Activated CD8-positive, alpha-beta memory T cell treated with anti-CD3 and anti-CD28 coated beads for 36 hours (primary cell): ENCODE measurements around the gene FGD5. TPM values are rescaled to one million over a fixed set of nuclear protein-coding genes. Genes with fewer than 3 reads are reported as not detected.
"Not testable (repeated sequence)": the region's sequence is repeated elsewhere in the genome, so short reads cannot be mapped to it uniquely, and the experiment has no call there.

Source experiments
- CTCF ChIA-PET: fragments of 350-600 bp; sonication (Branson Sonifier 250); formaldehyde crosslinking; loops from one replicate; lab custom pipeline; 2021; ENCODE audit warnings: antibody characterized with exemption; lab: Charles Lee
- POLR2A ChIA-PET: fragments of 350-600 bp; sonication (Branson Sonifier 250); formaldehyde crosslinking; loops from one replicate; lab custom pipeline; 2021; ENCODE audit warnings: antibody characterized with exemption; lab: Charles Lee
- total RNA-seq, 2 experiments: library from RNA; stranded (reverse); gene quantifications; one replicate each; pipeline ENCODE4 v1.2.3, GENCODE V29; 2021

Gene FGD5
- total RNA-seq, 2 experiments from 2014 or later: not detected

GRCh38 chr3:14804835-14805780, 13.7 kb upstream of the FGD5 start:
- CTCF ChIA-PET: no interaction called here
- POLR2A ChIA-PET: no interaction called here

- POLR2A ChIA-PET: no interaction called here
- CTCF ChIA-PET: no interaction called here
Observed at GRCh38 chr3:14805961-14806537, 12.7 kb upstream of the FGD5 start.

DNA sequence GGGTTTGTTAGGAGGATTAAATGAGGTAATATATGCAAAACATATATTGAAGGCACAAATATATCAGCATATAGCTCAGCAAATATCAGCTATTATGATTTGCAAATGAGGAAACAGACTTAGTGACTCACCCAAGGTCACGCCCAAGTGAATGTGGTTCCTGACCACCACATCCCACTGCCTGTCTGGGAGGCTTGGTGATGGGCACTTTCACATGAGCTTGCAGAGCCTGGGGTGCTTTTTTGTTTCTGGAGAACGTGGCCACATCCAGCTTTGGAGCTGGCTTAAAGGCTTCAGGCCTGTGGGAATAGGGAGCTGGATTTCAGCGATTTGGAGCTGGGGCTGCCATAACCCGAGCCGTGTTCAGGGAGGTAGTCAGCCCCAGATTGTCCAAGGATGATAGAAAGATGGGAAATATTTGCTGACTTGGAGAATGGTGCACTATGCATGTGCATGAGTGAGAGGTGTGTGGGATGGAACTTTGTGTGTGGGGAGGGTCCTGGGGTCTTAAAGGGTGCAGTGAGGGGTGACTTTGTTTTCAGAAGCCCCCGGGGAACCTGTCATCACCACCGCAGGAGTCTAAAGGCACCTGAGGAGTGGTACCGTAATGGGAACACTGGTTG, 12.0 kb upstream of the FGD5 start:
- ChIA-PET CTCF (no interaction called here), POLR2A (no interaction called here)

DNA sequence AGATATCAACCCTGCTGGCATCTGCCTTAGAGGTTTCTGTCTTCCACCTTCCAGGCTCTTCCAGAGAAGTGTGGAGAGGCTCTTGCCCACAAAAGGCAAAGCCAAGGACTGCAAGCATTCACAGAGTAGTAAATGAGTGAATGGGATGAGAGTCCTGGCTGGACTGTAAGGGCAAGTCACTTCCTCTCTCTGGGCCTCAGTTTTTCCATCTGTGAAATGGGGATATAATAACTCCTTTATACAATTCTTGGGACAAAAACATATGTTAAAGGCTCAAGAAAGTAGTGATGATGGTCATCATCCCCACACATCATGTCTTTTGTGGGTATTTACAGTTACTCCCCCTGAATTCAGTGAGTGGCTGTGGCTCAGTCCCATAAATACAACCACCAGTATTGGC, 10.7 kb upstream of the FGD5 start:
- CTCF ChIA-PET: no interaction called here

DNA sequence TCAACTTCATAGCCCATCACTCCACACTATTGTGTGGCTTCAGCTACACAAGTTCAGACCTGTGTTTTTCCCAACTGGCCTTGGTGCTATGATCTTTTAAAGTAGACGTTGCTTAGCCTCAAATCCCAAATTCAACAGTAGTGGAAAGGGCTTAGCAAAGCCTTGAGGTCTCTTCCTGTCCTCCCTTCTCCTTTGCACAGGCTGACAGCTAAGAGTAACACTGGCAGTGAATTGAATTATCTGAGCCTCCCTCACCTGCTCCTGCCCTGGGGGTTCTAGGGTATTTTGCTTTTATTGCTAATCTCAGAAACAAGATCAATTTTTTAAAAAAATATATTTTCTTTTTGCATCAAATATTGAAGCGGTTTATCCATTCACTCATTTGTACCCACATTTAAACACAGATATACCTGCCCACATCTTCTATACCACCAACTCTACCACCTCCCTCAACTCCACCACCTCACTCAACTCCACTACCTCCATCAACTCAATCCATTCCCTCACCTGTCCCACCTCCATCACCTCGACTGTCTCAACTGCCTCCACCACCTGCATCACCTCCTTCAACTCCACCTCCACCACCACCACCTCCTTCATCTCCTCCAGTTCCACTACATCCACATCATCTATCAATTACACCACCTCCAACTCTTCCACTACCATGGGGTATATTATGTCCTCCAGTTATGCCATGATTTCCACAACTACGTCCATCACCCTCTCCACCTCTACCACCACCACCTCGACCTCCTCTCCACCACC, 10.1 kb upstream of the FGD5 start:
- CTCF ChIA-PET: no interaction called here
- POLR2A ChIA-PET: no interaction called here

More for the DNA sequence above, 10.7 kb upstream of the FGD5 start:
- POLR2A ChIA-PET: no interaction called here

DNA sequence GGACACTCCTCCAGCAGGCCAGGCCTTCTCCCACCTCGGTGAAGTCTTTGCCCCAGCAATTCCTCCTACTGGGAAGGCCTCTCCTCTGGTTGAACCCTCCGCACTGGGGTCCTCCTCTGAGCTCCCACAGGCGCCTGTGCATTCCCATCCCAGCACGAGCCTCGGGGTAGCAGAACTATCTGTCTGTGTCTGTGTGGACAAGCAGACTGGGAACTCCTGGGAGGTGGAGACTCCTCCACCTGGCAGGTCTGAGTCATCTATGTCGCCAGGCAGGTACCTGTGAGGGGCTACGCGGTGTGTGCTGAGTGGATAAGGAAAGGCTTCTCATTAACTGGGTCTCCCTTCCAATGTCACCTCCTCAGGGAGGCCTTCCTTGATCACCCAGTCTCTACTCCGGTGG, 9.2 kb upstream of the FGD5 start:
- CTCF ChIA-PET, POLR2A ChIA-PET: not testable (repeated sequence)

- ChIA-PET POLR2A (no interaction called here), CTCF (no interaction called here)
Observed at GRCh38 chr3:14810070-14810791, 8.5 kb upstream of the FGD5 start.

DNA sequence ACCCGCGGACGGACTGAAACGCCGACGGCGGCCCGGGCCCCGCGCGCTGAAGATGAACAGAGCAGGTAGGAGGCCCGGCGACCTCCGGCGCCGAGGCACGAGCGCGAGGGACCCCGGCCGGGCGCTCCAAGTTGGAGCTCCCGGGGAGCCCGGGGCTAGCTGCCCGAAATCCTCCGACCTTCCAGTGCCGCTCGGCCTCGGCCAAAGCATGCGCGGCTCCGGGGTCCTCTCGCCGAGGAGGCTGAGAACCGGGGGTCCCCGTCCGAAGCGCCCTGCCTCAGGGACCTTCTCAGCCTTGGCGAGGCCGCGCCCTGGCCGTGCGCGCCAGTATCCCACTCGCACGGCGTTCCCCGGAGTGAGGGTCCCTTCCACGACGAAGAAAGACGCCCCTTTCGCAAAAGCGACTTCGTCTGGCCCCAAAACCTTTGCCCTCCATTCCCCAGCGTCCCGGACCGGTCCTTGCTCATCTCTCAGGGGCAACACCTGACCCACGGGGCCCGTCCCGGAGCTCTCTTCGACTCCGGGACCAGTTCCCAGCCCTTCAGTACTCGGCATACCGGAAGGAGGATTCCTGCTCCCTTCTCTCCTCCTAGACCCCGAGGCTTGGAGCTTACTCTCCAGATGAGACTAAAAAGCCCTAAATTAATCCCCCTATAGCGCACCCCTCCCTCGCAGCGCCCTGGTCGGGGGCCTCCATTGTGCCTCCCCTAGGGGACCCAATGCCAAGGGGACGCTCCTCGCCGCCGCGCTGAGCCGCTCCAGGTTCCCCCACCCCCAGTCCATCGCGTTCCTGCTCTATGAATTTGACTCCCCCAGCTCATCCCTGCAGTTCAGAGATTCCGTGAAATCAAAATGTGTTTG, 7.7 kb upstream of the FGD5 start:
- CTCF ChIA-PET: no interaction called here

DNA sequence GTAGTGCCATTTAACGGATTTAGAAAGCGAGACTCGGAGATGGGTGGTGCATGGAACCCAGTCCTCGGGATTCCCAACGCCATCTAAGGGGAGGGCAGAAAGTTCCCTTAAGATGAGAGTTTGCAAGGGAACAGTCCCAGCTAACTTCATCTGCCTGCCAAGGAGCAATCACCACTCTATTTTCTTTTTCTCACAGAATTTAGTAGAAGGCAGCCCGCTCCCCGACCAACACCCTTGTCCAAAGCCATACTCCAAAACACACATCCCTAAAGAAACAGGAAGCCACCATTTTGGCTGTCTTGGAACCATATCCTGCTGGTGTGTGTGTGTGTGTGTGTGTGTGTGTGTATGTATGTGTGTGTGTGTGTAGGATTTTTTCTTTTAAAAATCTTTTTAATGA, 7.1 kb upstream of the FGD5 start:
- CTCF ChIA-PET: no interaction called here
- POLR2A ChIA-PET: no interaction called here

More for the DNA sequence above, 7.7 kb upstream of the FGD5 start:
- POLR2A ChIA-PET: no interaction called here

GRCh38 chr3:14812196-14812790, 6.5 kb upstream of the FGD5 start:
- POLR2A ChIA-PET: no interaction called here
- CTCF ChIA-PET: no interaction called here

DNA sequence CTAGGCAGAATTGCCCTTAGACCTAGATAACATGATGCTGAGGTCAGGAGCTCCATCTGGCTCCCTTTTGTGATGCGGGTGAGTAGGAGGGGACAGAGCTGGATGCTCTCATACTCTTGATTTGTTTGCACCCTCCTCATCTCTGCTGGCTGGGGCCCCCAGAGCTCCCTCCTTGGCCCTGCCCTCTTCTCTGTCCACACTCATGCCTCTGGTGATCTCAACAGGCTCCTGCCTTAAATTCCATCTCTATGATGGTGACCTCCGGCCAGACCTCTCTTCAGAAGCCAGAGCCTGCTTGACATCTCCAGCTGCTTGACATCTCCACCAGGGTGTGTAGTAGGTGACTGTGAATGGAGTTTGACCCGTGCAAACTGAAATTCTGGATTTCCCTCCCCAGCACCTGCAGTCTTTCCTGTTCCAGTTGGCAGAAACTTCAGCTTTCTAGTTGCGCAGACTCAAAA, 4.3 kb upstream of the FGD5 start:
- ChIA-PET POLR2A (no interaction called here), CTCF (no interaction called here)

- POLR2A ChIA-PET: no interaction called here
- CTCF ChIA-PET: interaction anchor here (1.0 kb wide), 1 partner anchor 33 kb away, joined by 3 read pairs; no protein-coding TSS in a partner anchor
Observed at GRCh38 chr3:14816359-14816758, 2.4 kb upstream of the FGD5 start.

DNA sequence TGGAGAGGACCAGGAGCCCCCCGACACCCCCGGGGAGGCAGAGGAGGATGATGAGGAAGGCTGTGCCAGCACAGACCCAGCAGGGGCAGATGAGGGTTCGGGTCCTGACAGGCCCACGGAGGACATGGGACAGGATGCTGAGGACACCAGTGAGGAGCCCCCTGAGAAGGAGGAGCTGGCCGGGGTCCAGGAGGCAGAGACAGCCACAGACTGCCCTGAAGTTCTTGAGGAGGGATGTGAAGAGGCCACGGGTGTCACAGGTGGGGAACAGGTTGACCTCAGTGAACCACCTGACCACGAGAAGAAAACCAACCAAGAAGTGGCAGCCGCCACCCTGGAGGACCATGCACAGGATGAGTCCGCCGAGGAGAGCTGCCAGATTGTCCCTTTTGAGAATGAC, 909 bp downstream of the FGD5 start:
- CTCF ChIA-PET: no interaction called here
- POLR2A ChIA-PET: no interaction called here

GRCh38 chr3:14820156-14820555, 1.4 kb downstream of the FGD5 start:
- ChIA-PET CTCF (no interaction called here), POLR2A (no interaction called here)

- CTCF ChIA-PET: interaction anchor here (0.6 kb wide), 1 partner anchor 104 kb away, joined by 3 read pairs; no protein-coding TSS in a partner anchor
- POLR2A ChIA-PET: no interaction called here
Observed at GRCh38 chr3:14821151-14821550, 2.4 kb downstream of the FGD5 start.

DNA sequence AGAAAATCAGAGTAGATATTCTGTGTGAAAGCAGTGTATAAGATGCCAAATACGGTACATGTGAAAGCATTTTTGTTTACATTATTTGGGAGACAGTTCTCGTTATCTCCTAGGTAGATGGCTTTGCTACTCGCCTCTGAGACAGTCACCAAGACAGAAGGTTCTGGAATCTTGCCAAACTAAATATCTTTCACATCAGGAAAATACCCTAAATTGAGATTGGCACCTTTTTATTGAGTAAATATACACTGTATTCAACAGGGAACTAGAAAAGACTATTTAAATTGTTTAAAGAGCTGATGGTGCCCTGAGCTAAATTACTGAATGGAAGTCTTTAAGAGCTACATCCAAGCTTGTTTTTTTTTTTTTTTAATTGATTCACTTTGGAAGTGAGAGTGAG, 3.4 kb downstream of the FGD5 start:
- POLR2A ChIA-PET: no interaction called here
- CTCF ChIA-PET: interaction anchor here (0.6 to 0.7 kb wide), 2 partner anchors 9 to 186 kb away, joined by 3 read pairs; no protein-coding TSS in a partner anchor

- CTCF ChIA-PET: interaction anchor here (0.7 kb wide), 1 partner anchor 187 kb away, joined by 3 read pairs; no protein-coding TSS in a partner anchor
- POLR2A ChIA-PET: no interaction called here
Observed at GRCh38 chr3:14822670-14823390, 4.1 kb downstream of the FGD5 start.
